ENCODE measurements around the gene EEF2KMT. TPM values are rescaled to one million over a fixed set of nuclear protein-coding genes. Genes with fewer than 3 reads are reported as not detected.

Gene EEF2KMT
- total and polyA plus RNA-seq, 2 of the 8 experiments (the other 6 are each of a cell fraction or from before 2014, with no cell fraction given), result 35.8 to 37.0 TPM

- 84% methylated on average over 7 of the region's 7 CpGs; no CpG with 5 or more reads in 1 of the 2 experiments for WGBS, 2 experiments (ENCODE audit: extremely low coverage in 1 of 2, insufficient coverage in 1 of 2, insufficient read length in 1 of 2, insufficient replicate concordance in 2 of 2, low coverage in 1 of 2, low lambda C conversion rate in 2 of 2, missing lambda C conversion rate in 1 of 2)
- H3K36me3 ChIP-seq (ENCODE audit: control insufficient read depth in 2 of 4, insufficient read depth in 4 of 4, low read length in 3 of 4), result no peaks in the 10 kb centered on the region
- no peak for FAIRE-seq
- TF ChIP-seq BACH1 (IDR thresholded peaks at IDR 0.05; ENCODE audit: low read length), result no peak
- TF ChIP-seq POU5F1 (IDR thresholded peaks at IDR 0.05; ENCODE audit: low read depth, low read length), result no peak
- TF ChIP-seq ZNF274 (IDR thresholded peaks at IDR 0.05; ENCODE audit: borderline replicate concordance, extremely low read depth, low read length), result no peak
- TF ChIP-seq CTBP2 (IDR thresholded peaks at IDR 0.05; ENCODE audit: borderline replicate concordance, insufficient read depth, insufficient read length, low read length), result no peak
- TF ChIP-seq EZH2 (IDR thresholded peaks at IDR 0.05; ENCODE audit: low read depth, low read length, severe bottlenecking), result no peak
- no peak for TF ChIP-seq RNF2 (IDR thresholded peaks at IDR 0.05; ENCODE audit: borderline replicate concordance, low read depth, low read length, missing control alignments, poor library complexity, severe bottlenecking)
- no peak for TF ChIP-seq SRF (IDR thresholded peaks at IDR 0.05; ENCODE audit: low read depth, low read length)
- no peak for TF ChIP-seq TBP (IDR thresholded peaks at IDR 0.05; ENCODE audit: low read depth, low read length)
- no peak for TF ChIP-seq JUND (IDR thresholded peaks at IDR 0.05; ENCODE audit: low read length)
- no peak for TF ChIP-seq RAD21 (IDR thresholded peaks at IDR 0.05 in 1 of 2, conservative IDR thresholded peaks at IDR 0.05 in 1 of 2; ENCODE audit: low read depth in 2 of 2, low read length in 2 of 2)
- no peak for TF ChIP-seq CBX5 (IDR thresholded peaks at IDR 0.05; ENCODE audit: low read depth, low read length)
Observed at GRCh38 chr16:5143761-5144620, 46.4 kb upstream of the EEF2KMT start.

More at GRCh38 chr16:5143761-5144620, 46.4 kb upstream of the EEF2KMT start:
- Histone ChIP-seq H2BK20ac (ENCODE audit: low read length) (no peak overlapping the region), H3K56ac (replicated peaks; ENCODE audit: insufficient read length, low read depth, low read length) (no peak overlapping the region), H2BK15ac (ENCODE audit: low read length) (no peak overlapping the region), H3K79me1 (ENCODE audit: low read depth, low read length) (no peaks in the 10 kb centered on the region), H4K91ac (replicated peaks; ENCODE audit: insufficient read length, low read length) (no peak overlapping the region), H3K4me1 (replicated peaks in 1 of 4; ENCODE audit: control insufficient read depth in 3 of 4, insufficient read depth in 4 of 4, low read length in 3 of 4) (no peaks in the 10 kb centered on the region), H2BK120ac (replicated peaks; ENCODE audit: low read depth, low read length) (no peak overlapping the region), H3K23ac (ENCODE audit: insufficient read length) (no peak overlapping the region), H4K5ac (ENCODE audit: insufficient read length, low read depth, low read length) (no peak overlapping the region), H3K4me2 (ENCODE audit: insufficient read depth in 1 of 2, low read depth in 2 of 2, low read length in 2 of 2) (no peak overlapping the region), H4K20me1 (replicated peaks in 1 of 2; ENCODE audit: control insufficient read depth in 1 of 2, insufficient read depth in 2 of 2, low read length in 2 of 2) (no peaks in the 10 kb centered on the region), H3K14ac (ENCODE audit: insufficient read length) (no peak overlapping the region), H3K27ac (ENCODE audit: low read depth, low read length) (no peak overlapping the region), H3K18ac (ENCODE audit: extremely low read depth, low read length) (no peak overlapping the region), H3K4me3 (ENCODE audit: extremely low read depth in 1 of 4, insufficient read depth in 2 of 4, low read depth in 3 of 4, low read length in 4 of 4) (no peak overlapping the region), H3K79me2 (ENCODE audit: control insufficient read depth in 1 of 2, insufficient read depth in 2 of 2, low read length in 2 of 2) (no peaks in the 10 kb centered on the region), H4K8ac (ENCODE audit: extremely low read depth, insufficient read depth, low read length) (no peak overlapping the region; the same call in 1 of the 2 replicates), H3K9me3 (ENCODE audit: insufficient read depth in 2 of 2, low read depth in 1 of 2, low read length in 1 of 2) (no peaks in the 10 kb centered on the region), H2BK12ac (ENCODE audit: low read depth, low read length) (no peak overlapping the region), H2AFZ (ENCODE audit: low read length) (no peak overlapping the region), H3K23me2 (ENCODE audit: low read depth, low read length) (no peaks in the 10 kb centered on the region), H3K27me3 (replicated peaks in 1 of 4; ENCODE audit: control insufficient read depth in 3 of 4, extremely low read depth in 1 of 4, insufficient read depth in 3 of 4, low read length in 3 of 4) (no peaks in the 10 kb centered on the region), H2BK5ac (ENCODE audit: low read depth, low read length) (no peak overlapping the region), H3K9ac (replicated peaks in 1 of 4; ENCODE audit: extremely low read depth in 1 of 4, low read depth in 3 of 4, low read length in 3 of 4) (no peak overlapping the region), H2AK5ac (ENCODE audit: low read depth, low read length) (no peak overlapping the region), H3K4ac (replicated peaks; ENCODE audit: insufficient read length, low read depth, low read length) (no peak overlapping the region)
- ChIA-PET CTCF (ENCODE audit: partially characterized antibody) (no interaction called here), POLR2A (ENCODE audit: partially characterized antibody) (no interaction called here)
- DNase-seq (ENCODE audit: low read depth in 1 of 2, low spot score in 2 of 2), result no peak

Data from H1 (cell line).